HG03575 (cell line): ENCODE data around the gene KIF23.
"Not testable (repeated sequence)": the region's sequence is repeated elsewhere in the genome, so short reads cannot be mapped to it uniquely, and the experiment has no call there.

ENCODE experiments used
- ATAC-seq: cut with Tn5 transposase; IDR thresholded peaks from one replicate; pipeline ENCODE4 v1.9.1; 2021; ENCODE audit not compliant: unreplicated experiment, insufficient number of reproducible peaks, low FRiP score; ENCODE audit errors: extremely low read depth

KIF23 gene

DNA sequence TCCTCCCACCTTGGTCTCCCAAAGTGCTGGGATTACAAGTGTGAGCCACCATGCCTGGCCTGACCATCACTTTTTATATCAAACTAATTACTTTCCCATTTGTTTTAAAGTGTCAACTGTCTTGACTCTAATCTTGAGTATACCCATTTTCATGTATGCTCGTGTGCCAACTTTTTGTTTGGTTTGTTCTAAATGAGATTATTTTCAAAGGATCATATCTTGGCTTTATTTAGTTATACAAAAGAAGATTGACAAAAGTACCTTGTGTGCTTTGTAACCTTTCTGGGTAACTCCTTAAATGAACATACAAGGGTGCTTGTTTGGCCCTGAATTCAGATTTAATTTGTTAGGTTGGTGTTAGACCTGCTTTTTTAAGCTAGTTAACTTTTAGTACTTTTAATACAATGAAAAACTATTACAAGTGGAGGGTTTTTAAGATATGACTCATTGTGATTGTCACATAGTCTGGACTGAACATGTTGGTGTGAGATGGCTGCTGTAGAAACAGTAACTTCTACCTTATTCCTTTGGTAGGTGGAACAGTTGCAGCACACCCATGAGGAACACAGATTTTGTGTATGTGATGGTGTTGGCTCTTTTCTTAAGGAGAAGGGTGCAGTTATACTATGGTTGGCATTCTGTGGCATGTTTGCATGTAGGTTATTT is 10.7 kb downstream of the KIF23 start:
- no peak for ATAC-seq

DNA sequence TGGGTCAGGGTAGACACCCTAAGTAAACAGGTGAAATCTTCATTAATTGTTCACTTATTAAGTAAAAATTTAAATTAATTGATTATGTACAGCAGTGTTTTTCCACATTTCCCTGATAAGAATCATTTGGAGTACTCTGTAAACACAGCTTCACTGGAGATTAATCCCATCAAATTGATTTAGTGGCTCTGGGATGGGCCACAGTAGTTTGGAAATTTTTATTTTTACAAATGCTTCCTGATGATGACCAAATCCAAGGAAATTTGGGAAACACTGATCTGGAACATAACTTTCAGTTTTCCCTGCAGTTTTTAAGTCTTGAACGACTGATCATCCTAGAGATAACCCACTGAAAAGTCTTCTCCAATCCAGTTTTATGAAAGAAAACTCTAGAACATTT is 19.7 kb downstream of the KIF23 start:
- ATAC-seq, result no peak

DNA sequence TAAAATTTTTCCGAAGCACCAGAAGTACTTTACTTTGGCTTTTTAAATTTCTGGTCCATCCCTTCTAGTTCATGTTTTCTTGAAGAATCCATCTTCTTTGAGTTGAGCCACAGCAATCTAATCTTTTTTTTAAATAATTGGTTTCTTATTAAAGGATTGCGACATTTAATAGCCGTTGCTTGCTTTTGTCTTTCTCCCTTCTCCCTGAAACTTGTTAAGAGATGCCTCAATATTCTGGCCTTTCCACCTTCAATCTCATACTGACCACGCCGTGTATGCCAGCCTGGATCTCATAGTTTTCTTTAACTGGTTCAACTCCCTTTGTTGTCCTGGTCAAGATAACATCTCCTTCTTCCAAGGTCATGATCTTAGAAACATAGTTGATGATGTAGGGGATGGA is 20.1 kb downstream of the KIF23 start:
- ATAC-seq, result no peak

DNA sequence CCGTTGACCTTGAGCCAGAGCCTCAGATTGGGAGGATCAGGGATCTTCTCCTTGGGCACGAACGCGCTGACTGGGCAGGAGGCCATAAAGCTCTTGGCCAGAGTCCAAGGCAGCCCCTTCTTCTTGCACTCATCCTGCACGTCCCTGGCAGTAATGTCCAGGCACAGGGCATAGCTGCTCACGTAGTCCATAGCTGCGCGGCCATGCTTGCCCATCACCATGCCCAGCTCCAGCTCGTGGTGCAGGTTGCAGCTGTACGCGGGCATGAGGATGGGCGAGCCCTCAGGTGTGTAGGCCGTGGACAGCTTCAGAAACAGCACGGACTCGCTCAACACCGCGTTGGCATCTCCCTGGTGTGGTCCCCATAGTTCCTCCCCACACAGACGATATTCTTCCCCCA is 20.5 kb downstream of the KIF23 start:
- no peak for ATAC-seq

DNA sequence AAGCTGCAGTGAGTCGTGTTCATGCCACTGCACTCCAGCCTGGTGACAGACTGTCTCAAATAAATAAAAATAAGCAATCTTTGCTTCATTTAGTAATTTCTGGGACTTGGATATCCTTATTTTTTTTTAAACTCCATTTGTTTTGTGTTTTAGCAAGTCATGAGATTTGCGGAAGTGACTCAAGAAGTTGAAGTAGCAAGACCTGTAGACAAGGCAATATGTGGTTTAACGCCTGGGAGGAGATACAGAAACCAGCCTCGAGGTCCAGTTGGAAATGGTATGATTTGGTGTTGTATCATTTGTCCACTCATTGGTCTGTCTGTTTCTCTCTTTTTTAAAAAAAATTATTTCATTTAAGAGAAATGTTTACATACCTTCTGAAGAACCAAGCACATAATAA is 21.8 kb downstream of the KIF23 start:
- no peak for ATAC-seq

DNA sequence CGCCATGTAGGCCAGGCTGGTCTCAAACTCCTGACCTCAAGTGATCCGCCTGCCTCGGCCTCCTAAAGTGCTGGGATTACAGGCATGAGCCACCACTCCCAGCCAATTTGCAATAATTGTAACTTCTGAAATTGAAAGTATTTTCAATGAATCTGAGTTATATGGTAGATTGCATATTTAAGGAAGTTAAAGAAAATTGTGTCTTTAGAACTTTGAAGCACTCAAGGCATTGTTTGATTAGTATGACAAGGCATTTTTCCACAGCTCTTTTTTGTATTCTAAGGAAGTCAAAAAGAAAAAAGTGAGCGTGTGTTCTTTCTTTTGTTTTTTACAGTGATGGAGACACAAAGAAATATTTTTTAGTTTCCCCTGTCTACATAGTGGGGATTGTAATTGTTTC is 22.8 kb downstream of the KIF23 start:
- no peak for ATAC-seq

DNA sequence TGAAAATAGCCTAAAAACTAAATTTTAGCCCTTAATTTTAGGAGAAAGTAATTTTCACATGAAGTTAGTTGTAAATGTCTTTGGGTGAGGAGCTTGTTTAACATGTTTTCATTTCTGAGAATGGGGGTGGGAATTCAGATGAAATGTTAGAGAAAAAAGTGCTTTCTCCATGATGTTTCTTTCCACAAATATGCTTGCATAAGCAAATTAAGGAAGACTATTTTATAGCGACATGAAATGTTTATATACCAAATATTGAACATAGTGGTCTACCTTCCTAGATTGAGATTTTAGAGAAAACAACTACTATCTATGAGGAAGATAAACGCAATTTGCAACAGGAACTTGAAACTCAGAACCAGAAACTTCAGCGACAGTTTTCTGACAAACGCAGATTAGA is 25.5 kb downstream of the KIF23 start:
- ATAC-seq, result no peak

DNA sequence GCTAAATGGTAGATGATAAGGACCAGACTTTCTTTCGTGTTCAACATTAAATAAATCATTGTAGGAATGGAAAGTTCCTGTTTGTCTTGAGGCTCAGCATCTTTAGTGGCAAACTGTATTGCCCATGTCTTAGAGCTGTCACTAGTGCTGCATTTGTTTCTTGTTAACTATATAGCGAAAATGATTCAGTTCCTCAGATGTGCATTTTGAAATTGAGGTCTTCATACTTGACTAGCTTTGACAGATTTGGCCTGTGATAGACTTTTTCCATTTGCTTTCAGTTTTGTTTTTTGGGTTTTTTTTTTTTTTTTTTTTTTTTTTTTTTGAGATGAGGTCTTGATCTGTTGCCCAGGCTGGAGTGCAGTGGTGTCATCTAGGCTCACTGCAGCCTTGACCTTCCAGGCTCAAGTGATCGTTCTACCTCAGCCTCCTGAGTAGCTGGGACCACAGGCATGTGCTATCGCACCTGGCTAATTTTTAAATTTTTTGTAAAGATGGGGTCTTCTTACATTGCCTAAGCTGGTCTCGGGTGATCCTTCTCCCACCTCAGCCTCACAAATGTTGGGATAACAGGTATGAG is 29.0 kb downstream of the KIF23 start:
- no peak for ATAC-seq

DNA sequence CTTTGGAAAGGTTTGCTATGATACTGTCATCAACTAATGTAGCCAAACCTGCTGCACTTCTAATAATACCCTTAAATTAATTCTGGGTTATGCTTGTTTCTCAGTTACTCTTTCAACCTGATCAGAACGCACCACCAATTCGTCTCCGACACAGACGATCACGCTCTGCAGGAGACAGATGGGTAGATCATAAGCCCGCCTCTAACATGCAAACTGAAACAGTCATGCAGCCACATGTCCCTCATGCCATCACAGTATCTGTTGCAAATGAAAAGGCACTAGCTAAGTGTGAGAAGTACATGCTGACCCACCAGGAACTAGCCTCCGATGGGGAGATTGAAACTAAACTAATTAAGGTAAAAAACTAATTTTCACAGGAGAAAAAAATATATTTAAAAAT is 30.5 kb downstream of the KIF23 start:
- ATAC-seq, result no peak

DNA sequence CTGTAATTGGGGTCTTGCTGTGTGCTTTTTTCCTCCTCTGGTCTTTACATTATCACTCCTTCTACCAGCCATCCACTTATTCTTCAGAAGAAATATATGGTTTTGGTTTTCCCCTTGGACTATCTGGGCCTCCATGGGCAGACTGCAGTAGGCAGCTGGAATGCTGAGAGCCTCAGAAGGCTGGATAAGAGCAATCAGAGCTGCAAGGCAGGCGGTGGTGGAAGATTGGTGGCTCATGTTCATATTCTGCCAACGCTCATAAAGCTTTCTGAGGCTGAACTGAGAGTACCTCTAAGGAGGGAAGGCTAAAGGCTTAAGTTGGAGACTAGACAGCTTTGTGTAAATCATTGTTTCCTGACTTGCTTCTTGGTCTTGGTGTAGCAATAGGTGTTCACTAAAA is 32.8 kb downstream of the KIF23 start:
- no peak for ATAC-seq

DNA sequence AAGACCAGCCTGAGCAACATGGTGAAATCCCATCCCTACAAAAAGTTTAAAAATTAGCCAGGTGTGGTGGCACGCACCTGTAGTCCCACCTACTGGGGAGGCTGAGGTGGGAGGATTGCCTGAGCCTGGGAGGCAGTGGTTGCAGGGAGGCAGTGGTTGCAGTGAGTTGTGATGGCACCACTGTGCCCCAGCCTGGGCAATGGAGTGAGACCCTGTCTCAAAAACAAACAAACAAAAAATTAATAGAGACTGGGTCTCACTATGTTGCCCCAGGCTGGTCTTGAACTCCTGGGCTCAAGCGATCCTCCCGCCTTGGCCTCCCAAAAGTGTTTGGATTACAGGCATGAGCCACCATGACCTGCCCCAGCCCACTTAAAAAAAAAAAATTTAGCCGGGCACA is 36.1 kb downstream of the KIF23 start:
- not testable (repeated sequence) for ATAC-seq

DNA sequence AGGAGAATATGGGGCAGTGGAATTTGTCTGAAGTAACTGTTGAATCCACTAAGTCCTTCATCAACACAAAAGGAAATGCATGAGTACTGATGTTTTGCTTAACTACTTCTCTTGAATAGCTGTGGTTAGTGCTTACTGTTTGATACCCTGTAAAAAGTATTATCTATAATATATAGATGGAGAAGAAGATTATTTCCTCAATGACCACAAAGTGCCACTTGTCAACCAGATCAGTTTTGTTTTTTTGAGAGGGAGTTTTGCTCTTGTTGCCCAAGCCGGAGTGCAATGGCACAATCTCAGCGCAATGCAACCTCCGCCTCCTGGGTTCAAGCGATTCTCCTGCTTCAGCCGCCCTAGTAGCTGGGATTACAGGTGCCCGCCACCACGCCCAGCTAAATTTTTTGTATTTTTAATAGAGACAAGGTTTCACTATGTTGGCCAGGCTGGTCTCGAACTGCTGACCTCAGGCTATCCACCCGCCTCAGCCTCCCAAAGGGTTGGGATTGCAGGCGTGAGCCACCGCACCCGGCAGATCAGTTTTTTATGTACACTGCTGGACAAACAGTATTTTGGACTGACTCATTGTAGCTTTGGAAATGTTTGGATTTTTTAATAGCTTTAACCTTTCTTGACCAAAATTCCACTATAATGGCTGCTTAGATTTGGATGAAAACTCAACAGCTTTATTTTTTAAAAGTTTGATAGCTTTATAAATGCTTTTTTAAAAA is 37.0 kb downstream of the KIF23 start:
- no peak for ATAC-seq

DNA sequence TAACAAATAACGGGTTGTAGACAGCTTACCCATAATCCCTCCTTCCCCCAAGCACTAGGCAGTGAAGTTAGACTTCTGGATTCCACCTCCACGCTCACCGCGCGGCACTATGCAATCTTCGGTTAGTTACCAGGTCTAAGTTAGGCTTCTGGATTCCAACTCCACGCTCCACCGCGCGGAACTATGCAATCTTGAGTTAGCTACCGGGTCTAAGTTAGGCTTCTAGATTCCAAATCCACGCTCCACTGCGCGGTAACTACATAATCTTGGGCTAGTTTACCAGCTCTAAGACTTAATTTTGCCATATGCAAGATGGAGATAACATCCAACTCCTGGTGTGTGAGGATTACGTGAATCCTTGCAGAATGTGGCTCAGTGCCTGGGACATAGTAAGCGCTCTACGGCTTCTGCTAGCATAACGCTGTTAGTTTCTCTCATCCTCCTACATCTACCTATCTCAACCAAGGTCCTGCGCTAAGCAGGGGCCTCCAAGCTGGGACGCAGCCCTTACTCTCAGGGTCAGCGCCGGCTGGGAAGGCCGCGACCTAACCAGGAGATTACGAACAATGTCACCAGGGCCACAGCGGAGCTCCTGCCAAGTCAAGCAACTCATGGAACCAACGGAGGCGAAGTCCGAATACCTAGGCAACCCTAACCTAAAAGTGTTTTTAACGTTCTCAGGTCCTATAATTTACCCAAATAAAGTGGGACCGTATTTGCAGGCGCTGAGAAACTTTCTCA is 38.0 kb downstream of the KIF23 start:
- ATAC-seq, result no peak

DNA sequence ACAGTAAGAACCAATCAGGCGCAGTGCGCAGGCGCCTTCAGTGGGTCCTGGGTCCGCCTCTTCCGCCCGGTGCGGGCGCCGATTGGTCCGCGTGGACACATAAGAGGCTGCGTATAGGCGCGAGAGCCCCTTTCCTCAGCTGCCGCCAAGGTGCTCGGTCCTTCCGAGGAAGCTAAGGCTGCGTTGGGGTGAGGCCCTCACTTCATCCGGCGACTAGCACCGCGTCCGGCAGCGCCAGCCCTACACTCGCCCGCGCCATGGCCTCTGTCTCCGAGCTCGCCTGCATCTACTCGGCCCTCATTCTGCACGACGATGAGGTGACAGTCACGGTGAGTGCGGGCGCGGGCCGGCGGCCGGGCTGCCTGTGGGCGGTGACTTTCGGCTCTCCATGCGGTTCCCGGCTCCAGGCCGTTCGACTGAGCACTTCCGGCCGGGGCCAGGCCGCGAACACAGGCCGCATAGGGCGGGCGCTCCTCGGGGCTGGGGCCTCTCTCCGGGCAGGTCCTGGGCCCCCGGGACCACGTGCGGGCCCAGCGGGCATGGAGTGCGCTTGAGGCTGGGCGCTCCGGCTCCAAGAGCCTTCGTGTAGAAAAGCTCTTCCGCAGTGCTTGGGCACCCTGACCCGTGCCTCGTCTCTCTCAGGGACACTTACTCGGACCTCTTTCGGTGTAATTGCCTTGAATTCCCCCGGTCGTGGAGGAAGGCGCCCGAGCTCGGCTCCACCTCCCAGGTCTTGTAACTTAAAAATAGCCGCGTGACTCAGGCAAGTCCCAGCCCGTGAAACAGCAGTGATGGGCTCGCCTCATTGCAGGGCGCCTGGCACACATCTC is 38.8 kb downstream of the KIF23 start, which contains the start of gene RPLP1:
Gene RPLP1, plus strand, starts transcription at position 127 of the 830 bp plus-strand sequence. Its CDS starts 131 bp downstream, at position 258.
- ATAC-seq, result peak; percentile 54

DNA sequence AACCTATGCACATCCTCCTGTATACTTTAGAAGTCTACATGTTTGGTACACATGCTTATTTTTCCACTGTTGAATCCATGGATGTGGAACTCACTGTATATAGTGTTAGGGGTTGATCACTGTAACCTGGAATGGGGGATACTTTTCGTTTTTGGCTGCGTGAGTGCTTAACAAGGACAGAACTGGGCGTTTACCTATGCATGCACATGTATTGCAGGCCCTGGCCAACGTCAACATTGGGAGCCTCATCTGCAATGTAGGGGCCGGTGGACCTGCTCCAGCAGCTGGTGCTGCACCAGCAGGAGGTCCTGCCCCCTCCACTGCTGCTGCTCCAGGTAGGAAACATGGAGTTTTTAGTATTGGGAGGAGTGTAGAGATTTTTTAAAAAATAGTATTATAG is 40.8 kb downstream of the KIF23 start:
- no peak for ATAC-seq

DNA sequence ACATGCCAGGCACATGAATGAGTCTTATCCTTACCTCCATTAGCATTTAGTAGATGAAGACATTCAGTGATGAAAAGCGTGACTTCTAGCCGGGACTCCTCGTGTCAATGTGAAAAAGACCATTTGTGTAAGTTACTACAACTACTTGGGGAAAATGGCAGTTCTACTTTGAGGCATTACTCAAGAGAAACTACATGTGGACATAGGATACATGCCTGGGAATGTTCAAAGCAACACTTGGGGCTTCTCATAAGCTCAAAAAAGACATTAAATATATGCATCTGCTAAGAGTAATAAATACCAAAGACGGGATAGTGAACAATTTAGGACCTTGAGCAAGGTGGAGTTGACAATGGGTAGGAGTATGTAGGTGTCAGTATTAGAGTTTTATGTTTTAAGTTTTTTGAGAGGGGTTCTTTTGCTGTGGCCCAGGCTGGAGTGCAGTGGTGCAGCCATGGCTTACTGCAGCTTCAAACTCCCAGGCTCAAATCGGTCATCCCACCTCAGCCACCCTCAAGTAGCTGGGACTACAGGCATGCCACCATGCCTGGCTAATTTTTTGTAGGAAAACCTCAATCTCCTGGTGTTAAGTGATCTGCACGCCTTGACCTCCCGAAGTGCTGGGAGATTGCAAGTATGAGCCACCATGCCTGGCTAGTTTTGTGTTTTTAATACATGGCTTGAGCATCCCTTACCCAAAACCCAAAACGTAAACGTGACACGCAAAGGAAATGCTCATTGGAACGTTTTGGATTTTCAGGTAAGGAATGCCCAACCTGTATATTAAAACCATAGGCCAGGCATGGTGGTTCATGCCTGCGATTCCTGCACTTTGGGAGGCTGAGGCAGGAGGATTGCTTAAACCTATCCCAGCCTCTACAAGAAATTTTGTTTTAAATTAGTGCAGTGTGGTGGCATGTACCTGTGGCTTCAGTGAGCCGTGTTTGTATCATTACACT is 42.3 kb downstream of the KIF23 start:
- ATAC-seq, result no peak

DNA sequence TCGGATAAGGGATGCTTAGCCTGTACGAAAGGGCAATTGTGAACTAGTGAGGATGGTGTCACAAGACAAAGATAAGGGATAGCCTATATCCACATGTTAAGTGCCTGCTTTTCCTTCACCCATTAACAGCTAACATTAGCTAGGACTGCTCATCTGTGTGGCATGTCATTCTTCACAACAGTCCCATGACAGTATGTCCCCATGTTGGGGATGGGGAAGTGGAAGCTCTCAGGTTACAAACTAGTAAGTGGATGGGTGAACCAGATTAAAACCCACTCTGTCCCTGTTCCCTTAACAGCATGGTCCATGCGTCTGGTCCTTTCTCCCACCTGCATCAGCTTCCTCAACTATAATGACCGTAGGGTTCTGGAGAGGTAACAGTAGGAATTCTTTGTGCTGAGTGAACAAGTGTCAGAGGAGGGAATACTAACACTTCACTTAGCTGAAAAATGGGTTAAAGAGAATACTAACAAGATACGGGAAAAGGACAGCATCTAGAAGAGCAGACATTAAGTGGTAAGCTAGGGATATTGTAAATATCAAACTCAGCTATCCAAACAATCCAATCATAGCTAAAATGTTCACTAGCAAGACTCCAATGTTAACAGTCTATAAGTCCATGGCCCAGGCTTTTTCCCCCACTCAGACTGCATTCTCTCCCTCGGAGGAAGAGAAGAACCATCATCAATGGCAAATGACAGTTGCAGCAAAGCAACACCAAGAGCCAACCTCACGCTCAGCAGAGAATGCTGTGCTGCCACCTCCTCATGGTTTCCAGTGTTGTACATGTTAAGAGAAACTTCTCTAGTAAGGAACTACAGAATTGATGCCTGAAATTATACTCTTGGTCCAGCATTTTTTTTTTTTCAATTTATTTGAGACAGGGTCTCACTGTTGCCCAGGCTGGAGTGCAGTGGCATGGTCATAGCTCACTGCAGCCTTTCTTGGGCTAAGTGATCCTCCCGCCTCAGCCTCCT is 43.4 kb downstream of the KIF23 start:
- no peak for ATAC-seq
